Brain pericyte (primary cell): ENCODE results near the gene CES2.
"Not testable (repeated sequence)": the region's sequence is repeated elsewhere in the genome, so short reads cannot be mapped to it uniquely, and the experiment has no call there.

Experiments used
- DNase-seq: peaks from one replicate; pipeline ENCODE4 v3.0.0-alpha.2; 2012; ENCODE audit warnings: low read depth, low spot score

Gene CES2

GRCh38 chr16:66934839-66935313, 440 bp upstream of the CES2 start:
- DNase-seq: not testable (repeated sequence)

- DNase-seq: no peak
Measured at GRCh38 chr16:66936462-66936861, 1.1 kb downstream of the CES2 start.

GRCh38 chr16:66936889-66937554, 1.7 kb downstream of the CES2 start:
- no peak for DNase-seq

GRCh38 chr16:66937725-66938337, 2.5 kb downstream of the CES2 start:
- no peak for DNase-seq

- DNase-seq: no peak
Measured at GRCh38 chr16:66939366-66939765, 4.0 kb downstream of the CES2 start.

- no peak for DNase-seq
Measured at GRCh38 chr16:66940236-66940635, 4.9 kb downstream of the CES2 start.

GRCh38 chr16:66942981-66943380, 7.7 kb downstream of the CES2 start:
- no peak for DNase-seq

- no peak for DNase-seq
Measured at GRCh38 chr16:66943426-66944053, 8.2 kb downstream of the CES2 start.

GRCh38 chr16:66944054-66944441, 8.7 kb downstream of the CES2 start:
- no peak for DNase-seq

- DNase-seq: not testable (repeated sequence)
Measured at GRCh38 chr16:66944971-66945370, 9.7 kb downstream of the CES2 start.

- DNase-seq: no peak
Measured at GRCh38 chr16:66945939-66946338, 10.6 kb downstream of the CES2 start.

GRCh38 chr16:66946541-66946940, 11.2 kb downstream of the CES2 start:
- no peak for DNase-seq

- DNase-seq: no peak
Measured at GRCh38 chr16:66946974-66947301, 11.6 kb downstream of the CES2 start.

- peak; percentile 50 for DNase-seq
Measured at GRCh38 chr16:66947302-66948065, 12.2 kb downstream of the CES2 start.

- DNase-seq: no peak
Measured at GRCh38 chr16:66948134-66948836, 13.0 kb downstream of the CES2 start.

GRCh38 chr16:66948837-66949225, 13.5 kb downstream of the CES2 start:
- no peak for DNase-seq

GRCh38 chr16:66949472-66949871, 14.2 kb downstream of the CES2 start:
- DNase-seq: no peak

- no peak for DNase-seq
Measured at GRCh38 chr16:66950437-66950836, 15.1 kb downstream of the CES2 start.

- no peak for DNase-seq
Measured at GRCh38 chr16:66950971-66951790, 15.9 kb downstream of the CES2 start.

- no peak for DNase-seq
Measured at GRCh38 chr16:66952430-66953110, 17.3 kb downstream of the CES2 start.
